GM19025 (cell line): ENCODE data around the gene LYZL4.

Experiments used
- ATAC-seq: cut with Tn5 transposase; IDR thresholded peaks from one replicate; pipeline ENCODE4 v1.9.1; 2021; ENCODE audit warnings: mild to moderate bottlenecking, low read depth, moderate library complexity; ENCODE audit not compliant: unreplicated experiment

The LYZL4 gene

DNA sequence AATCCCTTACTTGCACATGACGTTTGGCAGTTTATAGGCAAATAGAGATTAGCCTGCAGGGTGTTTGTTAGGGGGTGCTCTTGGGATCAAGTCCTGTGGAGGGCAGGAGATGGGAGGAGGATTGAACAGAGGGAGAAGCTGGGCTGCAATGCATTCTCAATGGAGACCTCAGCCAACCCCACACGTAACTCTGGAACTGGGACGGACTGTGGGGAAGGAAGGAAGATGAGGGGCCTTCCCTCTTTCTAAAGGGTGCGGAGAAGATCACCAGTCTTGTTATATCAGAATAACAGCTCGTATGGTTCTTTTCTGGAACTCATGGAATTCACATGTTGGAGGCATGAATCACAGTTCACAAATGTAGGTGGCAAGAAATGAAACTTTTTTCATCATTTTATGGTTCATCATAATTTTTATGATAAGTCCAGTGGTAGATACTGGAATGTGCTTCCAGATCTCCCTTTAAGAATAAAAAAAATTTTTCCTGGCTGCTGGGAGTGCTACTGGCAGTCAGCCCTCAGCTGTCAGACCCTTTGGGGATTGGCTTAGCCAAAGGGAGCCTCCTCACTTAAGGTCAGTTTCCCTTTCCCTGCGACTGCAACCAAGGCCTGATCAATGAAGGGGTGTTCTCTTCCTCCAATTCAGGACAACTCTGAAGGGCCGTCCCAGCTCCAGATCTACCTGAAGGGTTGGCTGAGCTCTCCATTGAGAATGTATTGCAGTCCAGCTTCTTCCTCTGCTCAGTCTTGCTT, 20.5 kb upstream of the LYZL4 start:
- no peak for ATAC-seq

DNA sequence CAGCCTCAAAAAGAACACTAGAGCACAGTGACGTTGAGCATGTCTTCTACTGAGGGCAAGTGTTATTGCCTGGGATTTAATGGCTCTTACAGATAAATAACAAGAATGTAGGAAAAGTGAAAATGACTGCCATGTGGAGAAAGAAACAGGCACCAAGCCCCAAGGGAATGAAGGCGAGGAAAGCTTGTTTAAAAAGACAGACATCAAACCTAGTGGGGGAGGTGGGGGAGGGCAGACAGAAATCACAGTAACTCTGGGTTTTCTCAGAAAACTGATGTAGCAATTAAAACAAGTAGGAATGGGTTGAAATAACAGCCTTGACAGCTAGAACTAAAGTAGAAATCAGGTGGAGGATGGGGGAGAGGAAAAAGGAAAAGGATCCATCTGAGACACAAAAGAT, 18.4 kb upstream of the LYZL4 start:
- ATAC-seq, result no peak

DNA sequence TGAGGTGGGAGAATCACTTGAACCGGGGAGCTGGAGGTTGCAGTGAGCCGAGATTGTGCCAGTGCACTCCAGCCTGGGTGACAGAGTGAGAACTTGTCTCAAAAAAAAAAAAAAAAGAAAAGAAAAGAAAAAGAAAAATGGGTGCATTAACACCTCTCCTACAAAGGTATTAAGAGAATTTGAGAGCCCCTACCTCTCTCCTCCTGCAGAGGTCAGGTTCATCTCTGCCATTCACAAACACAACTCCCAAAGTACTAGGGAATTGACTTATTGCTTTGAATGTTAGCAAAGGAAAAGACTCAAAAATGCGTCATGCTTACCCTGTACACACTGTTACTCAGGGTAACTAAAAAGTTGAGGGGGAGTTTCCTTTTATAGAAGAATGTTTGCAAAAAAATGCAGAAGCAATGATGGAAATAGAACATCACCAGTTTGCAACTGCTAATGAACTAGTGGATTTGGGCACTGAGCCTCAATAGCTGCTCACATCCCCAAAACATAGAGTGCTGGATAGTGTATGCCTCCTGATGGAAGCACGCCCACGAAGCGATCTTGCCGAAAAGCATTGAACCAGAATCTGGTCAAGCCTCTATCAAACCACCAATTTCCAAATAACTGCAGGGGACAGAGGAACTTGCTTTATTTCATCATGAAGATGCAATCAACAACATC, 15.5 kb upstream of the LYZL4 start:
- ATAC-seq, result no peak

DNA sequence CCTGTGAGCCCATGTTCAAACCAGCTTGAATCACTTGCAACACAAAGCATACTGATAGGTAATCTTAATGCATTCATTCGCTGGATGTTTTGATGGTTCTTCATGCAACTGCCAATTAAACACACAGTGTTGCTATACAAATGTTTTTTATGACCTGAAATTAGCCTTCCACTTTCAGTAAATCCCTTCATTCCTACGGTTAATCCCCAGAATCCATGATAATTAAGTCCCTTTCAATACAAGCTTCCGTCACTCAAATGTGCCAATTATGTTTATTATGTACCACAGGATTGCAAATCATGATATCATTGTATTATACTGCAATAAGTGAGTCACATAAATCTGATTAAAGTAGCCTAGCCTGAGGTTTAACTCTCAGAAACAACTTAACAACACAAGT, 14.5 kb upstream of the LYZL4 start:
- ATAC-seq, result no peak

DNA sequence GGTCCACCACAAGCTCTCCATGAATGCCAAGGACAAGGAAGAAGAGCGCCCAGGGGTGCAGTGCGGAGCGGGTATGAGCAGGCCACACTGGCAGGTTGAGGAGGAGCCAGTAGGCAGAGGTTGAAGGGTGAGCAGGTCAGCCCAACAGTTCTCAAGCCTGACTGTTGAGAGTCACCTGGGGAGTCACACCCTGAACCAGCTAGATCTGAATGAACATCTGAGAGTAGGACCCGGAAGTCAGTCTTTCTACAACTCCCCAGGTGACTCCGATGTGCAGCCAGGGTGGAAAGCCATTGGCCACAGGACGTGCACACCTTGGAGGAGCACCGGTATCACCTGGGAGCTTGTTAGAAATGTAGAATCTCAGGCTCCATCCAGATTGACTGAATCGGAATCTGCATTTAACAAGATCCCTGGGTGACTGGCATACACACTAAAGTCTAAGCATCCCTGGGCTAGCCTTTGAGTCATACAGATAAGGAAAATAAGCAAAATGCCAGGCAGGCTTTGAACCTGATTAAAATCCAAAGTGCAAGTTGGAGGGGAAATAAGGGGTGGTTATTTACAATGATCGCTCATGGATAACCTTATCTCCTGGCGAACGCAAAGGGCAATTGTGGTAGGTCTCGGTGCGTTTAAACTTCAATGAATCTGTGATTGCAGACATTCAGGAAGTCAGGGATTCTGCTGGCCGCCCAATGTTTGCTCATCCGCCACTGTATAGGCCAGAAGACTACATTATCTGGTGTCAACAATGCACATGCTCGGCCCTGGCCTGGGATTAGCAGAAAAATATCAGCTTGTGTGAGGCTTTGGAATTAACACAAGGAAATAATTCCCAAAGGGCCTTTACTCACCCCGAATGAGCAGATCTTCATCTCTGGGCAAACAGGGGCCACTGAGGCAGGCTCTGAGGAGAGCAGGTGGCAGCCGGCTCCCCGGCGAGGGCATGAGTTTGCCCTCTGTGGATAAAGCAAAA, 11.7 kb upstream of the LYZL4 start:
- ATAC-seq, result no peak

DNA sequence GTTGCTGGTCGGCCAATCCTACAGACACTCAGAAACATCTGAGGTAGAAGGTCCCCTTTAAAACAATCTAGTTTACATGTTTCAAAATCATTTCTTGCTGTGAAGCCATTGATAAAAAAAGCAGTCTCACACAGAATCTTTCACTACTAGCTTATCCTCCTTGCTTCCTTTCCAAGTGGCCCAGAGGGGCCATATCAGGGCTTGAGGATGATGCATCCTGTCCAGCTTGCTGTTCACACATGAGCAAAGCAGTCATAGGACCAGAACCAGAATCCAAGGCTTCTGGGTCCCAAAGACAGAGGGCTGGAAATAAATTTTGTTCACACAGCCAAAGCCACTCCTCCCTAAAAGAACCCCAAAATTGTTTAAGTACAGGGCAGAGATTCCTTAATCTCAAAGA, 9.2 kb upstream of the LYZL4 start:
- no peak for ATAC-seq

DNA sequence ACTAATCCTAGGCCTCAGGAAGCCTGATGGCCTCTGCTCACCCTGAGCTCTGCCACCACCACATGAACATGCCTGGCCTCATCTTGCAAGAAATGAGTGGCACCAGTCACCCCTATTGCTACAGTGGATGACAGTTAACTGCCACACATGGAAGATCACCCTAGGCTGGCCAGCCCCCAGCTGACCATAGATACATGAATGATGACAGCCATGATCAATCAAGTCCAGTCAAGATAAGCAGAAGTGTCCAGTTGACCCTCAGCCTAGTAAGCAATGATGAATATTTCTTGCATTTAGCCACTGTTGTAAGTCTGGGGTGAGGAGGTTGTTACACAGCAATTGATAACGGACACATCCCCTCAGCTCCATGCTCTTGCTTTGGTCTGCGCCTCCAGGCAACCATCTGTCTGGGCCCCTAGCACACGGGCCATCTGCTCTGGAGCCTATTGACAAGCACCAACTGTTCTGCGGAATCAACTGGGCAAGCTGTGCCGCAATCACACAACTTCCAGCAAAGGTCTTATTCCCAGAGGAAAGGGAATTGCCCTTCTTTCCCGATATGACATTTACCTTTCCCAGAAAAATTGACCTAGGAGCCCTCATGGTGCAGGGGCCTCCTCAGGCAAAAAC, 2.2 kb upstream of the LYZL4 start:
- ATAC-seq, result no peak

DNA sequence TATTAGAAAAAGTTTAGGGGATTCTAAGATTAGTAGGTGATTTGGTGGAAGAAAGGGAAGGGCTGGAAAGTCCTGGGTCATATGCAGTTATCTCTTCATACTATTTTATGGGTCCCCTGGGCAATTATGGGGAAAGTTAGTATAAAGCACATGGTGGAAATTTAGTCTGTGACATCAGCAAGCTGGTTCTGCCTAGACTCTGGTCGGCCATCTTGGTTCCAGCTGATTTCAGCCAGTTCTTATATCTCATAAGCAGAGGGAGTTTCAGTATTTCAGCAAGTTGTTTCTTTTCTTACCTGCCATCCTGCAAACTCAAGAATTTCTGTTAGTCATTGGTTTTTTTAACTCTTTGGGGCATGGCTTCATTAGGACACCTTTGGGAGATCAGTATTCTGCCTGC, 1.0 kb upstream of the LYZL4 start:
- ATAC-seq, result no peak

DNA sequence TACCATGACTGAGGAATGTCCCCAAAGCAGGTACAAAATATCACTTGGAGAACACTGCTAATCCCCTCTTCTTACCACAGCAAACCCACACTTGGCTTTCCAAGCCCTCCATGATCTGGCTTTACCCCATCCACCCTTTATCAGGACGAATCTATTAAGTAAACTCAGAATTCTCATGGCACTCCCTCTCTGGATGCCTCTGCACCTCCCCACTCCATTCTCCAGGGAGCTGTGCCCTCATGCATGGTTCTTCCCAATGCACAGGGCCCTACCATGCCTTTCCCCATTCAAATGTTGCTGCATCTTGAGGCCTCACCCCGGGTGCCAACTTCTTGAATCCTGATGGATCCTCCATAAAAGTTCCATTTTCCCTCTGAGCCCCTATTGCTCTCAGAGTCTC, 2.3 kb downstream of the LYZL4 start:
- no peak for ATAC-seq

DNA sequence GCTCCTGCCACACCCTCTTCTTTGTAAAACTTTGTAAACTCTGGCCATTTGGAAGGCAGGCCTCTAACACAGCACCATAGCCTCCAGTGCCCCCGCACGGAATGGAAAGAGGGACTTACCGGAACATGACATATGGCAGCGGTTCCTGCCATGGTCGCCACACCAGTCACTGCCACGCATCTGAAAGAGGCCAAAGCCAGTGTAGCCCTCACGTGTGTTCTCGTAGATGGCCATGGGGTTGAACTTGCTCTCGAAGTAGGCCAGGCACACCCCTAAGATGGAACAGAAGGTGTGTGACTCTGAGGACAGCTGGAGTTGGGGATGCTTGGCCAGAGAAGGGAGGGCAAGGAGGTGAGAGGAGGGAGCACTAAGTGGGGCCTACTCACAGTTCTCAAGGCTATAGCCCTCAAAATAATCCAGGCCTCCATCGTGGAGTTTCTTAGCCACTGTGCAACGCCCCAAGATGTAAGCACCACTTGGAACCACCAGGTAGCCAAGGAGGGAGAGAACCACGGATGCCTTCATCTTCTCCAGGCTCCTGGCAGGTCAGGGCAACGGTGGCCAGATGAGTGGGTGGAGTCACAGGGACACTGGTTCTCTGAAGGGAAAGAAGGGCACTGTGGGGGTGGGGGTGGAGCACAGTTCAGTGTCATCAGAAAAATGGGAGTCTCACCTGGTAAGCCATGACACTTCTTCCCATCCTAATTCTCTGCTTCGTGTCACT, 3.5 kb downstream of the LYZL4 start:
- no peak for ATAC-seq

DNA sequence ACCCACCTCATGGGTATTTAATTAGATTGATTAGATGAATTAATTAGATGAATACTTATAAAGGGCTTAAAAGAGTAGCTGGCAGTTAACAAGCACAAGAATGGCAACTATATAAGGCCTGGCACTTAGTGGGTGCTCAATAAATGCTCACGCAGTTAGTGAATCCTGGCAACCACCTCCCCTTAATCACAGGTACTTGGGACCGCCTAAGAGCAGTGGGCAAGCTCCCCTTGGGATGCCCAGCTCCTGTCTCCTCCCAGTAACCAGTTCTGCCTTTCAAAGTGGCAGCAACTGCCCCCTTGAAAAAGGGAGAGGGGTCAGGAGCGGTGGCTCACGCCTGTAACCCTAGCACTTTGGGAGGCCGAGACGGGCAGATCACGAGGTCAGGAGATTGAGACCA, 4.6 kb downstream of the LYZL4 start:
- ATAC-seq, result no peak

DNA sequence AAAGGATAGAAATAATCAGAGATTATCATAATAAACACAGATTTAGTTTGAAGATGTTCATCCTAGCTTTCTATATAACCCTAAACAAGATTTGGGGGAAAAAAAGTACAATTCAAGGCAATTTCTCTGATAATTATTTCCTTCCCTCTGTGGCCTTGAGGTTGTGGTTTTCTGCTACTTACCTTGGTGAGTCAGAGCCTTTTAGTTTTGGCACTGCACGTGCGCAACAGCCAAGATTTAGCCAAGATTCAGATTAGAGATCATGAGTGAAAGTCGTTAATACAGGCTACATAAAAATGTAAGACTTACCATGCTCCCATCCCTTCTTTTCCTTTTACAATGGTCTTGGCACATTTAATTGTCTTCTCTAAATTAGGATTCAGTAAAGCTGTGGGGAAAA, 6.7 kb downstream of the LYZL4 start:
- no peak for ATAC-seq

DNA sequence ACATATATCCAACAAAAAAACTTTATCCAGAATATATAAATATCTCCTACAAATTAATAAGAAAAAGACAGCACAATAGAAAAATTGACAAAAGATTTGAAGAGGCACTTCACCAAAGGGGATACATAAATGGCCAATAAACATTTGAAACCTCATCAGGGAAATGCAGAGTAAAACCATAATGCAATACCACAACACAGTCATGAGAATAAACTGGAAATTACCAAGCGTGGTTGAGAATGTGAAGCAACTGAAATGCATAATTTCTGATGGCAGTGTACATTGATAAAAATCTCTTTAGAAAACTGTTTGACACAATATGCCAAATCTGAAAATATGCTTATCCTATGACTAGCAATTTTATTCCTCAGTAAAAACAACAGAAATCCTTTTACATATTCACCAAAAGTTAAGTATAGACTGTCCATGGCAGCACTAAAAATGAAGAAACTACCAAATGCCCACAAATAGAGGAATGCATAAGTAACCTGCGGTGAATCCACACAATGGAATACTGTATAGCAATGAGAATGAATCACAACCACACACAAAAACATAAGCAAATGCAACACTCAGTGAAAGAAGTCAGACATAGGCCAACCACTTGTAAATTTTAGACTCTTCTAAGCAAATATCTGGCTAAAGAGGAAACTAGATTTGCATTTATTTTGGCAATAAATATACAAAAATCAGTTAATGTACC, 7.9 kb downstream of the LYZL4 start:
- ATAC-seq, result no peak

DNA sequence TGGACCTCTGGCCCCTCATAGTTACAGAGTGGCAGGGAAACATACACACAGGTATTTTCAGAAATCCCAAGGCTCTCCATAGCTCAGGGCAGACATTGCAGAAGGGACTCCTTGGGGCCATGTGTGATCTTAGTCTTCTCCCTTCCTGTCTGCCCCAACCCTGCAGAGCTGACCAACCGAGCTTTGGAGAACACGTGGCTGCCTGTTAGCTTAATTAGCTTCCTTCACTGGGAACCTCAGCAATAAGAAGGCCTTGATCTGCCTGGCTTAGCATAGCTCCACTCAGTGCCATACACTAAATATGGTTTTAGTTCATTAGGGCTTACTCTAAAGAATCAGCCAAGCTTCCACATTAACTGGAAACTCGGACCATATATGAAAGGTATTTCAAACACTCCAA, 12.3 kb downstream of the LYZL4 start:
- ATAC-seq, result no peak

DNA sequence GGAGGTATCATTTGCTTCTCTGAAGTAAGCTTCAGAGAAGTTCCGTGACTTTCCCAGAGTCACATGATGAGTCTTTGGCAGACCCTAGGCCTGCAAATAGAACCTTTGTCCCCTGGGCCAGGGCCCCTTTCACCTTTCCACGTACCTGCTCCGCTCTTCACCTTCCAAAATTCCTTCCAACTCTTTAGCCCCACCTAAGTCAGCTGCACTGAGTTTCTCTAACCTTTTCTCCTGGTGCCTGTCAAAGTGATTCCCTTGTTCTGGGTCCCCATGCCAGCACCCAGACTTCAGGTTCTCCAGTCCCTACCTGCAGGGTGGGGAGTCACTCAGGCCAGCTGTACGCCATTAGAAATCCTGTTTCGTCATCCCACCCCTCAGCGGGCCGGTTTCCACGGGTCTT, 12.8 kb downstream of the LYZL4 start:
- ATAC-seq, result no peak

DNA sequence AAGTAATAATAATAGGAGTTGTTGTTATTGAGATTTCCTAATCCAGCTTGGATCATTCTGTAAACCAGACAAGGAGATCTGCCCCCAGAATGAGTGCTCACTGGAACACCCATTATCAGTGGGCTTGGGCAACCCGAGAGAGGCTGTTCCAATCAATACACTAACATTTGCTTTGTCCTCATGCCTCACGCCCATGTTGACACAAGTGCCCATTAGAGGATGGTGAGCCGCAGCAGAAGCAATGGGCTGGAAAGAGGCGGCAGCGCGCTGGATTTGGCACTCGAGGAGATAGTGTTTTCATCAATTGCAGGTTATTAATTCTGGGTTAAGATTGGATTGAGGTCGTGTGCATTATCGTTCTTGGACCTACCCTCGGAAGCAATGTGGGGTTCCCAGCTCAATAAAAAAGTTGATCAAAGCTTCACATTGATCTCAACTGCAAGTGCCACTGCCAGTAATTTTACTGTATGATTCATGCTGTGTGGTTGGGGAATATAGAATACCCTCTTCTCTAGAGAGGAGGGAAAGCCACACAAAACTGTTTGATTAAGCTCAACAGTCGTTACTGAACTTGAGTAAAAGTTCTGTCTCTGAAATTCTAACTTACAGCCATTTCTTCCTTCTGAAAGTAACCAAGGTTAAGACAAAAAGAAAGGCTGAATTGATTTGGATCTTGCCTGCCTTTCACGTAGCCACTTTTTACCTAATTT, 15.7 kb downstream of the LYZL4 start:
- no peak for ATAC-seq

DNA sequence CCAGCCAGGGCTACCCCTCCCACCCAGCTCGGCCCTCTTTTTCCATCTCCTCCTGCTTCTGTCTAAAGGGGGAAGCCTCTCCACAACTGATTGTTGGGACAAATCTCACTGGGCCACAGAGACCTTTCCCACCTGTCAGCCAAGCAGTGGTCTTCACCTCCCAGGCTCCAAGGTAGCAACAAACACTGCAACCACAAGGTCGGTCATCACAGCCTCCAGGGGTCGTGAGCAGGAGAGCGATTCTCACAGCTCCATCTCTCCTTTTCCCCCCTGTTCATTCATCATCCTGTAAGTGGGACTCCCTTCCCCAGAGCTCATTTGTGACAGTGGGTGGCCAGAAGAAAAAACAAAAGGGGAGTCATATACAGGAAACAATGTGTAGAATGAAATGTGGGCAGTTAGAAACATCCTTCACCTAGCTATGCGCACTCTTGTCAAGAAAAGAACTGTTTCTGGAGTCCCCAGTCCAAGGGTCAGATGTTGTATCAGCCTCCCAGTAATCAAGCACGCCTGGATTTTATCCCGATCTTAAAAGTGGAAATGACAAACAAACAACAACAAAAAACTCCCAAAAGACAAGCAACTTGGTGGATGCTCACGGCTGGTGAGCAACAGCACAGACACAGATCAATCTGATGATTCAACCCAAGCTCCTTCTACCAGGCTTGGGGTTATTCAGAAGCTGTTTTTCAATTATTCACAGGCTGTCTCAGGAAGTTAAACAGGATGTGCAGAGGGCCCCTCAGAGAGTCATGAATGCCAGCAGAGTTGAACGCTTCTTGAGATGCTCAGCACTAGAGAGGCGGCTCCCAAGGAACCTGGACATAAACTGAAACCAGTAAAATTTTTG, 22.4 kb downstream of the LYZL4 start:
- ATAC-seq, result no peak

DNA sequence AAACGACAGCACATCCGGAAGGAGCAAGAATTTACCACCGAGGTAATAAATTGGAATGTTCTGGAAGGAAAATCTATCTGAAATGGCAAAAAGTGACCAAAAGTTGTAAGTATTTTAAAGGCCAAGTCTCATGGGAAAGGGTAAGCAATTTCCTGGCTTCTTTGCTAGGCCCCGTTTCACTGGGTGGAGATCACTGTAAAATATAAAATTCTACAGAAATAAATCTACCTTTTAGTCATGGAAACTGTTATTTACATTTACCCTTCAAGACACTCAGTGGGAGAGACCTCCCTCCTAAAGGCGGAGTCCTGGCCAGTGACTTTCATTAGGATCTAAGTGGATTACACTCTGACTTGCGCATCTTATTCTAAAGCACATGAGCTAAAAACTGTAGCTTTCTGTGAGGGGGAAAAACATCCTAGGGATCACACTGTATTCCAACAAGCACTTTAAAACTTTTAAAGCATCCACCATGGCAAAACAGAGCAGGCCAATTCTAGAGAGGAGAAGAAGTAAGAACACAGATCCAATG, 28.8 kb downstream of the LYZL4 start:
- ATAC-seq, result no peak
